Amniotic stem cell (primary cell): Measurements from ENCODE around the gene ECE2.
"Not testable (repeated sequence)": the region's sequence is repeated elsewhere in the genome, so short reads cannot be mapped to it uniquely, and the experiment has no call there.

Experiments used
- DNase-seq: peaks from one replicate; lab custom pipeline; 2025; lab: John Stamatoyannopoulos, UW

The ECE2 gene

GRCh38 chr3:184267249-184267648, 8.6 kb upstream of the ECE2 start:
- not testable (repeated sequence) for DNase-seq

- no peak for DNase-seq
These were observed 3.6 kb upstream of the ECE2 start for GRCh38 chr3:184272269-184272668.

- DNase-seq, result no peak
These were observed 481 bp upstream of the ECE2 start for GRCh38 chr3:184275381-184275701.

- DNase-seq, result no peak
These were observed 1.5 kb downstream of the ECE2 start for GRCh38 chr3:184277366-184277765.

- DNase-seq, result no peak
These were observed 7.1 kb downstream of the ECE2 start for GRCh38 chr3:184282941-184283340.

- DNase-seq, result no peak
These were observed 7.9 kb downstream of the ECE2 start for GRCh38 chr3:184283681-184284080.

- no peak for DNase-seq
These were observed 8.9 kb downstream of the ECE2 start for GRCh38 chr3:184284696-184285095.

- no peak for DNase-seq
These were observed 13.7 kb downstream of the ECE2 start for GRCh38 chr3:184289426-184289938.

- no peak for DNase-seq
These were observed 14.5 kb downstream of the ECE2 start for GRCh38 chr3:184290331-184290730.

GRCh38 chr3:184291044-184291737, 15.4 kb downstream of the ECE2 start:
- no peak for DNase-seq

- DNase-seq, result no peak
These were observed 16.1 kb downstream of the ECE2 start for GRCh38 chr3:184291738-184292445.

GRCh38 chr3:184295771-184296170, 19.9 kb downstream of the ECE2 start:
- no peak for DNase-seq

GRCh38 chr3:184296616-184297015, 20.8 kb downstream of the ECE2 start:
- no peak for DNase-seq

- DNase-seq, result peak; percentile 93
These were observed 23.1 kb downstream of the ECE2 start, which contains the start of gene PSMD2 for GRCh38 chr3:184298759-184299487. PSMD2 (plus strand) TSS chr3:184299241; CDS start chr3:184299267, 26 bp downstream.

GRCh38 chr3:184299488-184300377, 23.9 kb downstream of the ECE2 start:
- DNase-seq, result no peak

- no peak for DNase-seq
These were observed 24.5 kb downstream of the ECE2 start for GRCh38 chr3:184300378-184300720.

- no peak for DNase-seq
These were observed 29.8 kb downstream of the ECE2 start for GRCh38 chr3:184305577-184305976.

- no peak for DNase-seq
These were observed 30.6 kb downstream of the ECE2 start for GRCh38 chr3:184306341-184306972.

- DNase-seq, result no peak
These were observed 32.1 kb downstream of the ECE2 start for GRCh38 chr3:184307915-184308314.

- no peak for DNase-seq
These were observed 32.9 kb downstream of the ECE2 start for GRCh38 chr3:184308744-184309143.

GRCh38 chr3:184311633-184312032, 35.8 kb downstream of the ECE2 start:
- DNase-seq, result no peak

- peak; percentile 81 for DNase-seq
These were observed 38.5 kb downstream of the ECE2 start, which contains the start of gene EIF4G1 for GRCh38 chr3:184314363-184314699. EIF4G1 (plus strand) TSS chr3:184314606; CDS start chr3:184315797, 1,191 bp downstream.
